ENCODE results near the gene CDH1. TPM values are rescaled to one million over a fixed set of nuclear protein-coding genes. Genes with fewer than 3 reads are reported as not detected.
"Not testable (repeated sequence)": the region's sequence is repeated elsewhere in the genome, so short reads cannot be mapped to it uniquely, and the experiment has no call there.

The CDH1 gene
- polyA plus RNA-seq, 1 experiment = 0.06 TPM

- DNase-seq (ENCODE audit: low read depth, low spot score) = no peak
- Histone ChIP-seq H3K27ac (ENCODE audit: low read depth, low read length) (no peak overlapping the region), H3K4me3 (ENCODE audit: low read depth, low read length) (no peak overlapping the region), H3K9me3 (ENCODE audit: control insufficient read depth, insufficient read depth, low read length) (no peaks in the 10 kb centered on the region), H3K27me3 (ENCODE audit: control insufficient read depth, insufficient read depth, low read length) (peaks cover 8% of the 10 kb centered on the region)
- CTCF ChIA-PET = interaction anchor here (0.8 kb wide), 1 partner anchor 337 kb away, joined by 3 read pairs; no protein-coding TSS in a partner anchor
- no peak for TF ChIP-seq CTCF (IDR thresholded peaks at IDR 0.05; ENCODE audit: low read depth, low read length)
- POLR2A ChIA-PET = interaction anchor here (0.6 kb wide), 1 partner anchor 56 kb away, joined by 4 read pairs; no protein-coding TSS in a partner anchor
Measured at GRCh38 chr16:68786685-68787418, 49.8 kb downstream of the CDH1 start.

- H3K27ac ChIP-seq (ENCODE audit: low read depth, low read length); DNase-seq (ENCODE audit: low read depth, low spot score); H3K9me3 ChIP-seq (ENCODE audit: control insufficient read depth, insufficient read depth, low read length); POLR2A ChIA-PET; CTCF ChIA-PET; H3K27me3 ChIP-seq (ENCODE audit: control insufficient read depth, insufficient read depth, low read length); H3K4me3 ChIP-seq (ENCODE audit: low read depth, low read length): not testable (repeated sequence)
Measured at GRCh38 chr16:68787419-68787807, 50.3 kb downstream of the CDH1 start.

- no peak overlapping the region for H3K4me3 ChIP-seq (ENCODE audit: low read depth, low read length)
- no peak overlapping the region for H3K27ac ChIP-seq (ENCODE audit: low read depth, low read length)
- POLR2A ChIA-PET = no interaction called here
- TF ChIP-seq CTCF (IDR thresholded peaks at IDR 0.05; ENCODE audit: low read depth, low read length) = no peak
- CTCF ChIA-PET = no interaction called here
- H3K27me3 ChIP-seq (ENCODE audit: control insufficient read depth, insufficient read depth, low read length) = no peaks in the 10 kb centered on the region
- DNase-seq (ENCODE audit: low read depth, low spot score) = no peak
- H3K9me3 ChIP-seq (ENCODE audit: control insufficient read depth, insufficient read depth, low read length) = no peaks in the 10 kb centered on the region
Measured at GRCh38 chr16:68790130-68790761, 53.2 kb downstream of the CDH1 start.

GRCh38 chr16:68790944-68791343, 53.9 kb downstream of the CDH1 start:
- ChIA-PET POLR2A (no interaction called here), CTCF (no interaction called here)
- no peak for TF ChIP-seq CTCF (IDR thresholded peaks at IDR 0.05; ENCODE audit: low read depth, low read length)
- Histone ChIP-seq H3K27ac (ENCODE audit: low read depth, low read length) (no peak overlapping the region), H3K4me3 (ENCODE audit: low read depth, low read length) (no peak overlapping the region), H3K9me3 (ENCODE audit: control insufficient read depth, insufficient read depth, low read length) (no peaks in the 10 kb centered on the region), H3K27me3 (ENCODE audit: control insufficient read depth, insufficient read depth, low read length) (no peaks in the 10 kb centered on the region)
- no peak for DNase-seq (ENCODE audit: low read depth, low spot score)

GRCh38 chr16:68792465-68793324, 55.6 kb downstream of the CDH1 start:
- Histone ChIP-seq H3K27me3 (ENCODE audit: control insufficient read depth, insufficient read depth, low read length) (no peaks in the 10 kb centered on the region), H3K27ac (ENCODE audit: low read depth, low read length) (no peak overlapping the region), H3K9me3 (ENCODE audit: control insufficient read depth, insufficient read depth, low read length) (no peaks in the 10 kb centered on the region), H3K4me3 (ENCODE audit: low read depth, low read length) (no peak overlapping the region)
- no peak for TF ChIP-seq CTCF (IDR thresholded peaks at IDR 0.05; ENCODE audit: low read depth, low read length)
- CTCF ChIA-PET = interaction anchor here (0.6 to 1.2 kb wide), 5 partner anchors 8 to 428 kb away, joined by 3 to 5 read pairs (median 3); no protein-coding TSS in a partner anchor
- no peak for DNase-seq (ENCODE audit: low read depth, low spot score)
- POLR2A ChIA-PET = no interaction called here
